Kidney (tissue), 14 donors: ENCODE data around the gene SLC7A5. TPM values are rescaled to one million over a fixed set of nuclear protein-coding genes. Genes with fewer than 3 reads are reported as not detected.
"Not testable (repeated sequence)": the region's sequence is repeated elsewhere in the genome, so short reads cannot be mapped to it uniquely, and the experiment has no call there.

Experiments
- DNase-seq, 5 donors: peaks; one replicate each; pipeline ENCODE4 v3.0.0-alpha.2; 2013 to 2020
- FAIRE-seq: peaks from 2 replicates; lab custom pipeline; 2012; peaks lifted over from hg19 to GRCh38; lab: Jason Lieb, UNC
- H3K27ac ChIP-seq, 2 donors: one replicate each; pipeline ENCODE4 v1.7.0; 2013; ENCODE audit warnings: low read depth in 2 of 2, low read length in 2 of 2, inconsistent platforms in 1 of 2
- H3K27me3 ChIP-seq: one replicate; pipeline ENCODE4 v1.7.1; 2013; ENCODE audit warnings: low read length, inconsistent platforms; ENCODE audit not compliant: control insufficient read depth, insufficient read depth
- H3K36me3 ChIP-seq, 3 donors: one replicate each; pipeline versions ENCODE4 v1.7.0 to v1.7.1; 2013; ENCODE audit warnings: low read length in 3 of 3, control low read depth in 1 of 3, inconsistent platforms in 1 of 3; ENCODE audit not compliant: insufficient read depth in 3 of 3, control insufficient read depth in 2 of 3
- H3K4me1 ChIP-seq, 3 donors: one replicate each; pipeline versions ENCODE4 v1.7.0 to v1.7.1; 2013; ENCODE audit warnings: low read length in 3 of 3, inconsistent platforms in 1 of 3, low read depth in 1 of 3; ENCODE audit not compliant: control insufficient read depth in 2 of 3, insufficient read depth in 2 of 3
- H3K4me3 ChIP-seq, 3 donors: one replicate each; pipeline versions ENCODE4 v1.7.0 to v1.8.1; 2013; ENCODE audit warnings: low read length in 3 of 3, control low read depth in 1 of 3, inconsistent platforms in 1 of 3
- H3K9ac ChIP-seq, 3 donors: one replicate each; pipeline versions ENCODE4 v1.7.0 to v1.7.1; 2013; ENCODE audit warnings: low read length in 3 of 3, control low read depth in 1 of 3, inconsistent platforms in 1 of 3
- H3K9me3 ChIP-seq, 3 donors: one replicate each; pipeline versions ENCODE4 v1.7.0 to v1.7.1; 2013; ENCODE audit warnings: low read length in 3 of 3, control low read depth in 1 of 3, inconsistent platforms in 1 of 3; ENCODE audit not compliant: control insufficient read depth in 2 of 3, insufficient read depth in 1 of 3
- CTCF ChIP-seq: IDR thresholded peaks from 3 replicates; pipeline ENCODE4 v1.5.1; 2012; ENCODE audit warnings: mild to moderate bottlenecking, moderate library complexity, borderline replicate concordance; ENCODE audit not compliant: insufficient read depth; ENCODE audit errors: extremely low read depth
- intact Hi-C: fragments of 100-400 bp; cut with DNase I; formaldehyde crosslinking; loops from one replicate; pipeline ENCODE4 v1.11.1; 2022
- polyA plus RNA-seq: library from polyadenylated mRNA; stranded (reverse); fragments of 350-450 nt; fragmentation: Illumina TruSeq; extraction: RNeasy Lipid Tissue Mini Kit (QIAGEN cat#74804); gene quantifications from one replicate; pipeline ENCODE4 v1.2.3, GENCODE V29; 2014; ENCODE audit warnings: low read depth, low replicate concordance; ENCODE audit not compliant: insufficient read depth
- total RNA-seq: library from RNA; stranded (reverse); fragmentation: NEBNext Ultra II Directional; extraction: Animal tissue kit (Norgen Biotek cat#: 25700); gene quantifications from one replicate; pipeline ENCODE4 v1.2.1, GENCODE V29; 2021
- donor health status: control.
- donor health status: control.
- donor health status: control.
- donor health status: control.
- donor health status: control.
- donor health status: DM: yes; HTN: yes; CAD: no.
- donor health status: Normal renal cell carcinoma (clear cell type).

SLC7A5 gene
- total and polyA plus RNA-seq, 2 donors from 2014 or later = 17.0 to 18.7 TPM

DNA sequence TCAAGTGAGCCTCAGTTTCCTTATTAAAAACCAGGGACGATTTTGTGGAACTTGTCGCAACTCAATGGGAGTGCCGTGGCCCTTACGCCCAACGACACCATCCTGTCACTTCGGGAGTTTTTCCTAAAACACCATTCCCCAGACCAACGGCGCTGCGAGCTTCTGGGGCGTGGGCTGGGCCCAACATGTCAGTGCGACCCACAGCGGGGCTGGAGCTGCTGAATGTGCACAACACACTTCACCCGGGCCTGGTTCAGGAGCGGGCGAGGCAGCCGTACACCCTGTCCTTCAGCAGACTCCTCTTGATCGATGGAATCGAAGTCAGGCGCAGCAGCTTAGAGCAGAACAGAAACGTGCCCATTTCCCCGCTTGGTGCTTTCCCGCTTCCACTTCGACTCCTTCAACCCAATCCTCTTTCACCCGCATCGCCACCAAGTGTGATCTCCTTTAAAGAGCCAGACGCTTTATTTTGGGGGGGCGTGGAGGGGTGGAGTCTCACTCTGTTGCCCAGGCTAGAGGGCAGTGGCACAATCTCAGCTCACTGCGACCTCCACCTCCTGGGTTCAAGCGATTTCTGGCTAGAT lies 13.2 kb upstream of the SLC7A5 start:
- DNase-seq (no peak), FAIRE-seq (no peak)
- Histone ChIP-seq H3K27me3 (peaks cover 3% of the 10 kb centered on the region), H3K27ac (no peak overlapping the region), H3K4me3 (no peak overlapping the region), H3K9me3 (no peaks in the 10 kb centered on the region), H3K36me3 (no peaks in the 10 kb centered on the region), H3K4me1 (no peaks in the 10 kb centered on the region), H3K9ac (no peak overlapping the region)
- no peak for TF ChIP-seq CTCF
- intact Hi-C loops = no loop called here

GRCh38 chr16:87881324-87882200 lies 12.3 kb upstream of the SLC7A5 start:
- Histone ChIP-seq H3K4me3 (no peak overlapping the region), H3K27me3 (peaks cover 3% of the 10 kb centered on the region), H3K36me3 (no peaks in the 10 kb centered on the region), H3K9ac (no peak overlapping the region), H3K9me3 (no peaks in the 10 kb centered on the region), H3K27ac (no peak overlapping the region), H3K4me1 (no peaks in the 10 kb centered on the region)
- FAIRE-seq = no peak
- no peak for TF ChIP-seq CTCF
- intact Hi-C loops = no loop called here
- no peak for DNase-seq

- no peaks in the 10 kb centered on the region for H3K4me1 ChIP-seq
- H3K36me3 ChIP-seq = no peaks in the 10 kb centered on the region
- FAIRE-seq (no peak), DNase-seq (no peak)
- intact Hi-C loops = no loop called here
- H3K4me3 ChIP-seq = no peak overlapping the region
- no peak for TF ChIP-seq CTCF
- peaks cover 4% of the 10 kb centered on the region for H3K27me3 ChIP-seq
- H3K27ac ChIP-seq = no peak overlapping the region
- no peak overlapping the region for H3K9ac ChIP-seq
- H3K9me3 ChIP-seq = no peaks in the 10 kb centered on the region
Observed at GRCh38 chr16:87880117-87880696, 10.9 kb upstream of the SLC7A5 start.

DNA sequence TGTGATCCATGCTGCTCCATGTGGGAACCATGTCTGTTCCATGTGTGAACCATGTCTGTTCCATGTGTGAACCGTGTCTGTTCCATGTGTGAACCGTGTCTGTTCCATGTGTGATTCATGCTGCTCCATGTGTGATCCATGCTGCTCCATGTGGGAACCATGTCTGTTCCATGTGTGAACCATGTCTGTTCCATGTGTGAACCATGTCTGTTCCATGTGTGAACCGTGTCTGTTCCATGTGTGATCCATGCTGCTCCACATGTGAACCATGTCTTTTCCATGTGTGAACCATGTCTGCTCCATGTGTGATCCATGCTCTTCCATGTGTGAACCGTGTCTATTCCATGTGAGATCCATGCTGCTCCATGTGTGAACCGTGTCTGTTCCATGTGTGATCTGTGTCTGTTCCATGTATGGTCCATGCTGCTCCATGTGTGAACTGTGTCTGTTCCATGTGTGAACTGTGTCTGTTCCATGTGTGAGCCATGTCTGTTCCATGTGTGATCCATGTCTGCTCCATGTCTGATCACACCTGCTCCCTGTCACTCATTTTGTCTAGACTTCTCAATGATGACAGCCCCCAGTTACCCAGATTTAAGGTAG lies 10.2 kb upstream of the SLC7A5 start:
- not testable (repeated sequence) for H3K27me3 ChIP-seq, H3K9me3 ChIP-seq, H3K4me1 ChIP-seq, H3K27ac ChIP-seq, FAIRE-seq, H3K4me3 ChIP-seq, H3K36me3 ChIP-seq, H3K9ac ChIP-seq, DNase-seq
- intact Hi-C loops = loop anchor here (10.0 kb wide), 1 partner anchor 105 kb away; no protein-coding TSS in a partner anchor
